ENCODE results near the gene ZNF438. TPM values are rescaled to one million over a fixed set of nuclear protein-coding genes. Genes with fewer than 3 reads are reported as not detected.

Gene ZNF438
- total RNA-seq, 2 experiments from 2014 or later = 3.7 TPM

GRCh38 chr10:30857803-30858202 lies 173.9 kb downstream of the ZNF438 start:
- no peaks in the 10 kb centered on the region for H3K4me1 Mint-ChIP-seq (ENCODE audit: low read depth)
- no peaks in the 10 kb centered on the region for H3K9me3 Mint-ChIP-seq
- ChIA-PET POLR2A (no interaction called here), CTCF (no interaction called here)
- no peak overlapping the region for H3K27ac Mint-ChIP-seq
- H3K4me3 Mint-ChIP-seq = no peak overlapping the region
- no peak for DNase-seq
- intact Hi-C loops (cut with micrococcal nuclease) = no loop called here
- H3K36me3 Mint-ChIP-seq = no peaks in the 10 kb centered on the region
- no peaks in the 10 kb centered on the region for H3K27me3 Mint-ChIP-seq

- DNase-seq = no peak
- Mint-ChIP-seq H3K4me1 (ENCODE audit: low read depth) (no peaks in the 10 kb centered on the region), H3K4me3 (no peak overlapping the region), H3K27me3 (no peaks in the 10 kb centered on the region), H3K36me3 (no peaks in the 10 kb centered on the region), H3K9me3 (no peaks in the 10 kb centered on the region), H3K27ac (no peak overlapping the region)
- intact Hi-C loops (cut with micrococcal nuclease) = no loop called here
- ChIA-PET CTCF (no interaction called here), POLR2A (no interaction called here)
Measured at GRCh38 chr10:30855131-30855530, 176.5 kb downstream of the ZNF438 start.

GRCh38 chr10:30854656-30855055 lies 177.0 kb downstream of the ZNF438 start:
- DNase-seq = no peak
- intact Hi-C loops (cut with micrococcal nuclease) = no loop called here
- H3K27ac Mint-ChIP-seq = no peak overlapping the region
- H3K9me3 Mint-ChIP-seq = no peaks in the 10 kb centered on the region
- no peaks in the 10 kb centered on the region for H3K27me3 Mint-ChIP-seq
- ChIA-PET POLR2A (no interaction called here), CTCF (no interaction called here)
- no peaks in the 10 kb centered on the region for H3K4me1 Mint-ChIP-seq (ENCODE audit: low read depth)
- H3K4me3 Mint-ChIP-seq = no peak overlapping the region
- H3K36me3 Mint-ChIP-seq = no peaks in the 10 kb centered on the region

GRCh38 chr10:30853066-30853465 lies 178.6 kb downstream of the ZNF438 start:
- Mint-ChIP-seq H3K9me3 (no peaks in the 10 kb centered on the region), H3K4me3 (no peak overlapping the region), H3K4me1 (ENCODE audit: low read depth) (no peaks in the 10 kb centered on the region), H3K27me3 (no peaks in the 10 kb centered on the region), H3K36me3 (no peaks in the 10 kb centered on the region), H3K27ac (no peak overlapping the region)
- intact Hi-C loops (cut with micrococcal nuclease) = no loop called here
- CTCF ChIA-PET = no interaction called here
- DNase-seq = no peak
- POLR2A ChIA-PET = no interaction called here

- no peaks in the 10 kb centered on the region for H3K36me3 Mint-ChIP-seq
- H3K4me3 Mint-ChIP-seq = no peak overlapping the region
- ChIA-PET CTCF (no interaction called here), POLR2A (no interaction called here)
- H3K27me3 Mint-ChIP-seq = no peaks in the 10 kb centered on the region
- no peaks in the 10 kb centered on the region for H3K9me3 Mint-ChIP-seq
- H3K4me1 Mint-ChIP-seq (ENCODE audit: low read depth) = no peaks in the 10 kb centered on the region
- DNase-seq = no peak
- H3K27ac Mint-ChIP-seq = no peak overlapping the region
- intact Hi-C loops (cut with micrococcal nuclease) = no loop called here
Measured at GRCh38 chr10:30850776-30851175, 180.9 kb downstream of the ZNF438 start.

- Mint-ChIP-seq H3K27me3 (no peaks in the 10 kb centered on the region), H3K36me3 (no peaks in the 10 kb centered on the region), H3K9me3 (no peaks in the 10 kb centered on the region), H3K27ac (no peak overlapping the region), H3K4me1 (ENCODE audit: low read depth) (no peaks in the 10 kb centered on the region), H3K4me3 (no peak overlapping the region)
- intact Hi-C loops (cut with micrococcal nuclease) = no loop called here
- POLR2A ChIA-PET = no interaction called here
- DNase-seq = no peak
- CTCF ChIA-PET = no interaction called here
Measured at GRCh38 chr10:30849231-30850035, 182.2 kb downstream of the ZNF438 start.

- ChIA-PET POLR2A (no interaction called here), CTCF (no interaction called here)
- intact Hi-C loops (cut with micrococcal nuclease) = no loop called here
- Mint-ChIP-seq H3K9me3 (no peaks in the 10 kb centered on the region), H3K36me3 (no peaks in the 10 kb centered on the region), H3K27me3 (no peaks in the 10 kb centered on the region), H3K4me1 (ENCODE audit: low read depth) (no peaks in the 10 kb centered on the region), H3K4me3 (no peak overlapping the region), H3K27ac (no peak overlapping the region)
- no peak for DNase-seq
Measured at GRCh38 chr10:30848396-30849032, 183.2 kb downstream of the ZNF438 start.

GRCh38 chr10:30847642-30848041 lies 184.0 kb downstream of the ZNF438 start:
- no peak overlapping the region for H3K27ac Mint-ChIP-seq
- intact Hi-C loops (cut with micrococcal nuclease) = no loop called here

GRCh38 chr10:30847199-30847598 lies 184.5 kb downstream of the ZNF438 start:
- no peaks in the 10 kb centered on the region for H3K27me3 Mint-ChIP-seq
- intact Hi-C loops (cut with micrococcal nuclease) = no loop called here
- no peaks in the 10 kb centered on the region for H3K4me1 Mint-ChIP-seq (ENCODE audit: low read depth)
- H3K9me3 Mint-ChIP-seq = no peaks in the 10 kb centered on the region
- no peaks in the 10 kb centered on the region for H3K36me3 Mint-ChIP-seq
- H3K27ac Mint-ChIP-seq = no peak overlapping the region
- CTCF ChIA-PET = interaction anchor here (0.6 kb wide), 1 partner anchor 177 kb away, joined by 3 read pairs; no protein-coding TSS in a partner anchor
- H3K4me3 Mint-ChIP-seq = no peak overlapping the region
- DNase-seq = no peak
- POLR2A ChIA-PET = no interaction called here

More at GRCh38 chr10:30847642-30848041, 184.0 kb downstream of the ZNF438 start:
- H3K4me1 Mint-ChIP-seq (ENCODE audit: low read depth) = no peaks in the 10 kb centered on the region
- H3K4me3 Mint-ChIP-seq = no peak overlapping the region
- no peak for DNase-seq
- H3K9me3 Mint-ChIP-seq = no peaks in the 10 kb centered on the region
- CTCF ChIA-PET = interaction anchor here (0.6 kb wide), 1 partner anchor 178 kb away, joined by 3 read pairs; no protein-coding TSS in a partner anchor
- POLR2A ChIA-PET = no interaction called here
- no peaks in the 10 kb centered on the region for H3K27me3 Mint-ChIP-seq
- H3K36me3 Mint-ChIP-seq = no peaks in the 10 kb centered on the region

GRCh38 chr10:30846710-30847109 lies 185.0 kb downstream of the ZNF438 start:
- ChIA-PET CTCF (no interaction called here), POLR2A (no interaction called here)
- no peaks in the 10 kb centered on the region for H3K9me3 Mint-ChIP-seq
- H3K4me1 Mint-ChIP-seq (ENCODE audit: low read depth) = no peaks in the 10 kb centered on the region
- DNase-seq = no peak
- H3K27ac Mint-ChIP-seq = no peak overlapping the region
- intact Hi-C loops (cut with micrococcal nuclease) = no loop called here
- H3K36me3 Mint-ChIP-seq = no peaks in the 10 kb centered on the region
- no peak overlapping the region for H3K4me3 Mint-ChIP-seq
- H3K27me3 Mint-ChIP-seq = no peaks in the 10 kb centered on the region

GRCh38 chr10:30842894-30843293 lies 188.8 kb downstream of the ZNF438 start:
- intact Hi-C loops (cut with micrococcal nuclease) = no loop called here
- Mint-ChIP-seq H3K27ac (no peak overlapping the region), H3K36me3 (no peaks in the 10 kb centered on the region), H3K4me1 (ENCODE audit: low read depth) (no peaks in the 10 kb centered on the region), H3K4me3 (no peak overlapping the region), H3K9me3 (no peaks in the 10 kb centered on the region), H3K27me3 (no peaks in the 10 kb centered on the region)
- ChIA-PET POLR2A (no interaction called here), CTCF (no interaction called here)
- DNase-seq = no peak

- Mint-ChIP-seq H3K9me3 (no peaks in the 10 kb centered on the region), H3K27me3 (no peaks in the 10 kb centered on the region), H3K4me1 (ENCODE audit: low read depth) (no peaks in the 10 kb centered on the region), H3K36me3 (no peaks in the 10 kb centered on the region), H3K27ac (no peak overlapping the region), H3K4me3 (no peak overlapping the region)
- CTCF ChIA-PET = no interaction called here
- intact Hi-C loops (cut with micrococcal nuclease) = no loop called here
- DNase-seq = no peak
- POLR2A ChIA-PET = interaction anchor here (0.6 kb wide), 1 partner anchor 241 kb away, joined by 3 read pairs; no protein-coding TSS in a partner anchor
Measured at GRCh38 chr10:30842185-30842584, 189.5 kb downstream of the ZNF438 start.
